Progenitor cell of endocrine pancreas (in vitro differentiated cells): ENCODE data around the gene AK4. TPM values are rescaled to one million over a fixed set of nuclear protein-coding genes. Genes with fewer than 3 reads are reported as not detected.

Experiments used
- DNase-seq: peaks from one replicate; pipeline ENCODE4 v3.0.0; 2021; ENCODE audit warnings: low spot score; ENCODE audit not compliant: unreplicated experiment
- H3K27ac Mint-ChIP-seq: 2 replicates; pipeline ENCODE4 v1.8.0; 2021; ENCODE audit warnings: mild to moderate bottlenecking, moderate library complexity, mixed read lengths
- H3K27me3 Mint-ChIP-seq: 2 replicates; pipeline ENCODE4 v1.8.0; 2021; ENCODE audit warnings: mixed read lengths
- H3K36me3 Mint-ChIP-seq: 2 replicates; pipeline ENCODE4 v1.8.0; 2022; ENCODE audit warnings: mixed read lengths; ENCODE audit not compliant: insufficient read depth
- H3K4me1 Mint-ChIP-seq: 2 replicates; pipeline ENCODE4 v1.8.0; 2021; ENCODE audit warnings: low read depth, mixed read lengths
- H3K4me3 Mint-ChIP-seq: 2 replicates; pipeline ENCODE4 v1.8.0; 2021; ENCODE audit warnings: low read depth, mild to moderate bottlenecking, moderate library complexity, mixed read lengths
- H3K9me3 Mint-ChIP-seq: 2 replicates; pipeline ENCODE4 v1.8.0; 2021; ENCODE audit warnings: low read depth, mixed read lengths
- CTCF ChIP-seq: fragments of 200-600 bp; sonication (generic); IDR thresholded peaks from one replicate; pipeline ENCODE4 v1.5.0; 2021; ENCODE audit warnings: antibody characterized with exemption, mild to moderate bottlenecking; ENCODE audit not compliant: unreplicated experiment
- total RNA-seq: library from RNA; stranded (reverse); gene quantifications from 2 replicates; pipeline ENCODE4 v1.2.1, GENCODE V29; 2021

AK4 gene
- total RNA-seq, 1 donor from 2014 or later = 12.6 TPM

GRCh38 chr1:65214340-65215027, 66.5 kb downstream of the AK4 start:
- TF ChIP-seq CTCF = no peak
- no peaks in the 10 kb centered on the region for H3K27me3 Mint-ChIP-seq
- H3K27ac Mint-ChIP-seq = no peak overlapping the region
- H3K36me3 Mint-ChIP-seq = no peaks in the 10 kb centered on the region
- no peak overlapping the region for H3K4me3 Mint-ChIP-seq
- DNase-seq = no peak
- peaks cover 5% of the 10 kb centered on the region for H3K4me1 Mint-ChIP-seq
- H3K9me3 Mint-ChIP-seq = no peaks in the 10 kb centered on the region

DNA sequence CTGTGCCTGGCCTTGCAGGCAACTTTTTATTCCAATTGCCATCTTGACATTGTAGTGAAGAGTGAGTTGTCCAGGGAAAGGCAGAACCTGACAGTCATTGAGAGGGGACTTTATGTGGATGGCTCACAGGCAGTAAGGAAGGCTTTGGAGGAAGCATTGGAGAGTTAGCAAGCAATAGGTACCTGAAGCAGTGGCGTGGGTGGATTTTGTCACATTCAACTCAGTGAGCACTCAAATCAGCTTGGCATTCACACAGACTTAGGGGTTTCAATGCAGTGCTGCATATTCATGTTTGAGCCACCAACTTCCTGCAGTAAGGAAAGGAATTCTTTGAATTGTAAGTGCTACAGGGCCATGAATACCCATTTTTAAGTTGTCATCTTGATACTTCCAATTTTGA, 69.0 kb downstream of the AK4 start:
- no peaks in the 10 kb centered on the region for H3K9me3 Mint-ChIP-seq
- H3K4me1 Mint-ChIP-seq = peaks cover 5% of the 10 kb centered on the region
- no peak overlapping the region for H3K27ac Mint-ChIP-seq
- TF ChIP-seq CTCF = no peak
- DNase-seq = no peak
- no peaks in the 10 kb centered on the region for H3K36me3 Mint-ChIP-seq
- no peak overlapping the region for H3K4me3 Mint-ChIP-seq
- no peaks in the 10 kb centered on the region for H3K27me3 Mint-ChIP-seq

GRCh38 chr1:65221638-65222339, 73.8 kb downstream of the AK4 start:
- no peak for TF ChIP-seq CTCF
- Mint-ChIP-seq H3K36me3 (peaks cover 1% of the 10 kb centered on the region), H3K27me3 (no peaks in the 10 kb centered on the region), H3K9me3 (no peaks in the 10 kb centered on the region), H3K4me3 (no peak overlapping the region), H3K27ac (no peak overlapping the region), H3K4me1 (no peaks in the 10 kb centered on the region)
- no peak for DNase-seq

- Mint-ChIP-seq H3K36me3 (peaks cover 1% of the 10 kb centered on the region), H3K4me1 (no peaks in the 10 kb centered on the region), H3K27me3 (no peaks in the 10 kb centered on the region), H3K27ac (no peak overlapping the region), H3K9me3 (no peaks in the 10 kb centered on the region), H3K4me3 (no peak overlapping the region)
- no peak for TF ChIP-seq CTCF
- DNase-seq = no peak
Measured at GRCh38 chr1:65222340-65222940, 74.4 kb downstream of the AK4 start.

DNA sequence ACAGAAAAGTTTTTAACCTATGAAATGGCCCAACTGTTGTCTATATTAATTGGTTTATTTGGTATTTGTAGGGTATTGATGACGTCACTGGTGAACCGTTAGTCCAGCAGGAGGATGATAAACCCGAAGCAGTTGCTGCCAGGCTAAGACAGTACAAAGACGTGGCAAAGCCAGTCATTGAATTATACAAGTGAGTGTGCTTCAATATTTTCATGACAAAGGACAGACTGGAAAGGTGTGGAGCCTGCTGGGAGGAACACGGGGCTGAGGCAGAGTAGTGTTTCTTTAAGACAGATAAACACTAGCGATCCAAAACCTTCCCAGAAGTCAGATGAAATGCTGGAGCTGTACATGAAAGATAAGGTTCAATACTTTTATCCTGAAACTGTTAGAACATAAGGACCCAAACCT, 76.7 kb downstream of the AK4 start:
- H3K36me3 Mint-ChIP-seq = peaks cover 1% of the 10 kb centered on the region
- no peak for DNase-seq
- no peak overlapping the region for H3K4me3 Mint-ChIP-seq
- H3K27ac Mint-ChIP-seq = no peak overlapping the region
- no peak for TF ChIP-seq CTCF
- no peaks in the 10 kb centered on the region for H3K9me3 Mint-ChIP-seq
- no peaks in the 10 kb centered on the region for H3K27me3 Mint-ChIP-seq
- peaks cover 2% of the 10 kb centered on the region for H3K4me1 Mint-ChIP-seq
